ENCODE results near the gene HLA-DMA. TPM values are rescaled to one million over a fixed set of nuclear protein-coding genes. Genes with fewer than 3 reads are reported as not detected.

The HLA-DMA gene
- total and polyA plus RNA-seq, 3 donors from 2014 or later: 10.1 to 54.5 (median 19.8) TPM

DNA sequence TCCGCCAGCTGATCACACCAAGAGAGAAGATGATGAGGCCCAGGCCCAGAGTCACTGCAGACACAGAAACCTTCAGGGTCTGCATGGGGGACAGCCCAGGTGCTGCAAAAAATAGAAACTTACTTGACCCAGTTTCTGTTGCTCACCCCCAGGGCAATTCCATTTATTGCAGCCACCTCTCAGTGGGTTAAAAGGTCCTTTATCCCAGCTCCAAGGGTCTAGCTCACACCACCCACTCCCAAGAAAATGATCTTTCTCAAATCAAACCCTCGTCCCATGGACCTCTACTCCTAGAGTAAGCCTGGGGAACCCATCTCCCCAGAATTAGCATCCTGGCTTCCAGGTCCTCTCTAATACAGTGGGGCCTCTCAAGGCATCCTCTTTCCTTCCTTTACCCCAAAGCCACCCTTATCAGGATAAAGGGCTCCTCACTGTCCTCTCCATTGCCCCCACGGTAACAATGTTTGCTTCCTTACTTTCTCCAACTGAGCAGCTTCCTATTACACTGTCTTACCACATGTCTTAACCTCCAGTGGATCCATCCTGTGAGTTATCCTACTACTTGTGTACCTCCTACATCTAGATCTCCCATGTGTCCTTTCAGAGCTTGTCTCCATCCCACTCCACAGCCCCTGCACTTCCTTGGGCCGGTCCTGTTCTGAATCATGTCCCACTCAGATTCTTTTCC lies 17.2 kb downstream of the HLA-DMA start:
- TF ChIP-seq POLR2A (IDR thresholded peaks at IDR 0.05) (no peak), CTCF (IDR thresholded peaks at IDR 0.05) (no peak)
- Histone ChIP-seq H3K9me3 (no peaks in the 10 kb centered on the region), H3K4me1 (peaks cover 8% of the 10 kb centered on the region), H3K4me3 (no peak overlapping the region), H3K27ac (no peak overlapping the region), H3K27me3 (no peaks in the 10 kb centered on the region), H3K36me3 (ENCODE audit: low read depth, missing control alignments) (no peaks in the 10 kb centered on the region)
- DNase-seq: no peak
- WGBS, 2 donors: 88 to 94% methylated on average over 4 of the region's 4 CpGs
- intact Hi-C loops (cut with DNase I; ENCODE audit: low total_unique reads): loop anchor here (10.0 kb wide), 1 partner anchor 49 kb away; no protein-coding TSS in a partner anchor

GRCh38 chr6:32933661-32934085 lies 19.2 kb downstream of the HLA-DMA start:
- Histone ChIP-seq H3K4me3 (no peak overlapping the region), H3K27ac (no peak overlapping the region), H3K4me1 (peaks cover 6% of the 10 kb centered on the region), H3K27me3 (no peaks in the 10 kb centered on the region), H3K36me3 (ENCODE audit: low read depth, missing control alignments) (no peaks in the 10 kb centered on the region), H3K9me3 (no peaks in the 10 kb centered on the region)
- peak; percentile 87 for DNase-seq
- peak; percentile 57 to 78 (median 72) for TF ChIP-seq CTCF (IDR thresholded peaks at IDR 0.05)
- TF ChIP-seq POLR2A (IDR thresholded peaks at IDR 0.05): no peak
- 16 to 37% methylated on average over 3 of the region's 3 CpGs for WGBS, 2 donors
- intact Hi-C loops (cut with DNase I; ENCODE audit: low total_unique reads): loop anchor here (10.0 kb wide), 1 partner anchor 51 kb away; no protein-coding TSS in a partner anchor

- no peak for TF ChIP-seq POLR2A (IDR thresholded peaks at IDR 0.05)
- peak in 1 of 3 experiments; percentile 2 for TF ChIP-seq CTCF (IDR thresholded peaks at IDR 0.05)
- no peak for DNase-seq
- Histone ChIP-seq H3K27ac (peak overlapping the region in 1 of 2 donors; percentile 11), H3K4me1 (peaks cover 6% of the 10 kb centered on the region), H3K9me3 (no peaks in the 10 kb centered on the region), H3K36me3 (ENCODE audit: low read depth, missing control alignments) (no peaks in the 10 kb centered on the region), H3K4me3 (no peak overlapping the region), H3K27me3 (no peaks in the 10 kb centered on the region)
- intact Hi-C loops (cut with DNase I; ENCODE audit: low total_unique reads): loop anchor here (10.0 kb wide), 1 partner anchor 53 kb away; no protein-coding TSS in a partner anchor
- 53 to 72% methylated on average over 7 of the region's 7 CpGs for WGBS, 2 donors
These were observed 20.6 kb downstream of the HLA-DMA start for GRCh38 chr6:32932132-32932868.

- H3K9me3 ChIP-seq: no peaks in the 10 kb centered on the region
- peaks cover 6% of the 10 kb centered on the region for H3K4me1 ChIP-seq
- no peaks in the 10 kb centered on the region for H3K27me3 ChIP-seq
- intact Hi-C loops (cut with DNase I; ENCODE audit: low total_unique reads): loop anchor here (10.0 kb wide), 1 partner anchor 54 kb away; no protein-coding TSS in a partner anchor
- H3K4me3 ChIP-seq: no peak overlapping the region
- H3K36me3 ChIP-seq (ENCODE audit: low read depth, missing control alignments): no peaks in the 10 kb centered on the region
- WGBS, 2 donors: 0 to 35% methylated on average over 1 of the region's 1 CpG
- H3K27ac ChIP-seq: peak overlapping the region in 1 of 2 donors; percentile 11
- TF ChIP-seq POLR2A (IDR thresholded peaks at IDR 0.05): no peak
- TF ChIP-seq CTCF (IDR thresholded peaks at IDR 0.05): no peak
- DNase-seq: no peak
These were observed 21.7 kb downstream of the HLA-DMA start for GRCh38 chr6:32931211-32931610.
